Bronchial epithelial cell (primary cell): ENCODE measurements around the gene WHRN. TPM values are rescaled to one million over a fixed set of nuclear protein-coding genes. Genes with fewer than 3 reads are reported as not detected.

Source experiments
- DNase-seq: peaks from one replicate; pipeline ENCODE4 v3.0.0-alpha.2; 2010; ENCODE audit warnings: low read depth
- FAIRE-seq: peaks from 2 replicates; lab custom pipeline; 2011; peaks lifted over from hg19 to GRCh38; lab: Jason Lieb, UNC
- H3K27me3 ChIP-seq: 2 replicates; pipeline ENCODE4 v1.5.1; 2011; ENCODE audit warnings: low read length; ENCODE audit not compliant: control insufficient read depth, insufficient read depth
- H3K36me3 ChIP-seq: 2 replicates; pipeline ENCODE4 v1.5.1; 2011; ENCODE audit warnings: low read length; ENCODE audit not compliant: control insufficient read depth, insufficient read depth
- H3K4me3 ChIP-seq: 2 replicates; pipeline ENCODE4 v1.5.1; 2011; ENCODE audit warnings: mild to moderate bottlenecking, low read depth, low read length, control low read depth
- total RNA-seq: library from RNA; depleted of rRNA; stranded (reverse); fragments of >200 nt; gene quantifications from 2 replicates; pipeline ENCODE4 v1.2.1, GENCODE V29; 2014
- TF ChIP-seq, protein P1 (sequence below): IDR thresholded peaks from 2 replicates; pipeline ENCODE4 v1.5.1; 2011; ENCODE audit warnings: mild to moderate bottlenecking, moderate library complexity, low read length, control low read depth, inconsistent platforms; ENCODE audit not compliant: insufficient read depth, severe bottlenecking

WHRN gene
- total RNA-seq, 1 donor from 2014 or later, result 0.53 TPM

DNA sequence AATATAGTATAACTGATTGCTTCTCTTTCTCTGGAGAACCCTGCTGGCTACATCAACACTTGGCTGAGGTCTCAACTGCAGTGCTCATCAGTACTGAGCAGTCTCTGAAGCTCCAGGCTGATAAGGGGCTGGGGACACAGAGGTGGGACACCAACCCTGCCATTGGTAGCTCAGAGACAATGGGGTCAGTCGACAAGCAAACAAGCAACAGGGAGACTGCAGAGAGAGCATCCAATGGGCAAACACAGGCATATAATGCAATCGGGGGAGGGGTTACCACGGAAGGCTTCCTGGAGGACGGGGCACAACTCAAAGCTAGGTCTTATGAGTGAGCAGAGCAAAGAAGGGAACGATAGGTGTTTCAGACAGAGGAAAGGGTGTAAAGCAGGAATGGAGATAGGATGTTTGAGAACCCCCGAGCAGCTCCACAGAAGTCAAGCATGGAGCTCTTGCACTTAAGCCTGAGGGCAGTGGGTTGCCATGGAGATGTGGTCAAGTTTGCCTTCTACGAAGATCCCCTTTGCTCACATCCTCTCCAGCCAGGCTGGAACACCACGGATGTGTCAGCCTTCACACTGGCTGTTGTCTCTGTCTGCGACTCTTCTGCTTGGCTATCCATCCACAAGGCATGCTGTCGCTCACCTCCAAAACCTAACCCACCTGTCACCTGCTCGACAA, 96.0 kb downstream of the WHRN start:
- FAIRE-seq (peak; percentile 47), DNase-seq (peak; percentile 36)
- Histone ChIP-seq H3K27me3 (peaks cover 2% of the 10 kb centered on the region), H3K36me3 (no peaks in the 10 kb centered on the region), H3K4me3 (no peak overlapping the region)
- TF ChIP-seq, protein P1, sequence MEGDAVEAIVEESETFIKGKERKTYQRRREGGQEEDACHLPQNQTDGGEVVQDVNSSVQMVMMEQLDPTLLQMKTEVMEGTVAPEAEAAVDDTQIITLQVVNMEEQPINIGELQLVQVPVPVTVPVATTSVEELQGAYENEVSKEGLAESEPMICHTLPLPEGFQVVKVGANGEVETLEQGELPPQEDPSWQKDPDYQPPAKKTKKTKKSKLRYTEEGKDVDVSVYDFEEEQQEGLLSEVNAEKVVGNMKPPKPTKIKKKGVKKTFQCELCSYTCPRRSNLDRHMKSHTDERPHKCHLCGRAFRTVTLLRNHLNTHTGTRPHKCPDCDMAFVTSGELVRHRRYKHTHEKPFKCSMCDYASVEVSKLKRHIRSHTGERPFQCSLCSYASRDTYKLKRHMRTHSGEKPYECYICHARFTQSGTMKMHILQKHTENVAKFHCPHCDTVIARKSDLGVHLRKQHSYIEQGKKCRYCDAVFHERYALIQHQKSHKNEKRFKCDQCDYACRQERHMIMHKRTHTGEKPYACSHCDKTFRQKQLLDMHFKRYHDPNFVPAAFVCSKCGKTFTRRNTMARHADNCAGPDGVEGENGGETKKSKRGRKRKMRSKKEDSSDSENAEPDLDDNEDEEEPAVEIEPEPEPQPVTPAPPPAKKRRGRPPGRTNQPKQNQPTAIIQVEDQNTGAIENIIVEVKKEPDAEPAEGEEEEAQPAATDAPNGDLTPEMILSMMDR, result no peak

DNA sequence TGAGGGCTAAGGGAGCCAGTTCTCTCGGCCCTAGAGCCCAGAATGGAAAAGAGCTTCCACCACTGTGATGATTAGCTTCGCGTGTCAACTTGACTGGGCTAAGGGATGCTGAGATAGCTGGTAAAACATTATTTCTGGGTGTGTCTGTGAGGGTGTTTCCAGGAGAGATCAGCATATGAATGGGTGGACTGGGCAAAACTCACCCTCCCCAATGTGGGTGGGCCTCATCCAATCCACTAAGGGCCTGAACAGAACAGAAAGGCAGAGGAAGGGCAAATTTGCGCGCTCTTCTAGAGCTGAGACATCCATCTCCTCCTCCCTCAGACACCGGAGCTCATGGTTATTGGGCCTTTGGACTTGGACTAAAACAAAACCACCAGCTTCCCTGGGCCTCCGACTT, 96.6 kb downstream of the WHRN start:
- Histone ChIP-seq H3K36me3 (no peaks in the 10 kb centered on the region), H3K4me3 (no peak overlapping the region), H3K27me3 (peaks cover 2% of the 10 kb centered on the region)
- FAIRE-seq (no peak), DNase-seq (no peak)
- TF ChIP-seq, protein P1, result no peak

DNA sequence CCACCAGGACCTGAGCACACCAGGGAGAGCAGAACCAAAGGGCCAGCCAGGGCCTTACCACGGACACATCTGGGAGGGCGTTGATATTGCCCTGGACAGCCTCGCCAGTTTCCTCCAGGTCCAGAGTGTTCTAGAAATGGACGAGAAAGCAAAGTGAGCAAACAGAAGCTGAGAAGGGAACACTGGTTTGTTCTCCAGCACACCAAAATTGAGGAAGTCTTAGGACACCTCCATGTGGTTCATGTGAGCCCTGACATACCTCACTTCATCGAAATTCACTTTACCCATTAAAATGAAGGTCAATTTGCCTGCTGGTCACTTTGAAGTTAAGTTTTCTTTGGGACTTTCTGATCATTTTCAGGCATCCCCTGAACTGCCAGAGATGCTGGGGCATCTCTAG, 97.4 kb downstream of the WHRN start:
- Histone ChIP-seq H3K36me3 (no peaks in the 10 kb centered on the region), H3K4me3 (no peak overlapping the region), H3K27me3 (peaks cover 2% of the 10 kb centered on the region)
- DNase-seq, result no peak
- TF ChIP-seq, protein P1, result no peak
- peak; percentile 90 for FAIRE-seq

DNA sequence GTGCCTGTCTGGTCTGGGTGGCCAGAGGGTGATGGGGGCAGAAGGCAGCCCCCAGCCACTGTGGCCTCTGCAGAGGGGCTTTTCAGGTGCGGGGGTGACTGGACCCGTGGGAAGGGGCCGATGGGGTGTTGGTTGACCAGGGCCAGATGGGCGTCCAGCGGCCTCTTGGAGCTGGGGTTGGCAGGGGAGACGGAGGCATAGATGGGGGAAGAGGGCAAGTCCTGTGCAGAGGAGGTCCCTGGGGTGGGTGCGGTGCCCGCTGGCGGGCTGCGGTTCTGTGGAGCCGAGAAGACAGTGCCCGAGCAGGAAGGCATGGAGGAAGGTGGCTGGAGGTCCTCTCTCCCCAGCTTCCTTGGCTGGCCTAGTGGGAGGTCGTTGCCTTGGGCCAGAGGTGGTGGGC, 98.8 kb downstream of the WHRN start:
- TF ChIP-seq, protein P1, result no peak
- no peak for DNase-seq
- H3K27me3 ChIP-seq, result peaks cover 2% of the 10 kb centered on the region
- no peak for FAIRE-seq
- H3K4me3 ChIP-seq, result no peak overlapping the region
- no peaks in the 10 kb centered on the region for H3K36me3 ChIP-seq

DNA sequence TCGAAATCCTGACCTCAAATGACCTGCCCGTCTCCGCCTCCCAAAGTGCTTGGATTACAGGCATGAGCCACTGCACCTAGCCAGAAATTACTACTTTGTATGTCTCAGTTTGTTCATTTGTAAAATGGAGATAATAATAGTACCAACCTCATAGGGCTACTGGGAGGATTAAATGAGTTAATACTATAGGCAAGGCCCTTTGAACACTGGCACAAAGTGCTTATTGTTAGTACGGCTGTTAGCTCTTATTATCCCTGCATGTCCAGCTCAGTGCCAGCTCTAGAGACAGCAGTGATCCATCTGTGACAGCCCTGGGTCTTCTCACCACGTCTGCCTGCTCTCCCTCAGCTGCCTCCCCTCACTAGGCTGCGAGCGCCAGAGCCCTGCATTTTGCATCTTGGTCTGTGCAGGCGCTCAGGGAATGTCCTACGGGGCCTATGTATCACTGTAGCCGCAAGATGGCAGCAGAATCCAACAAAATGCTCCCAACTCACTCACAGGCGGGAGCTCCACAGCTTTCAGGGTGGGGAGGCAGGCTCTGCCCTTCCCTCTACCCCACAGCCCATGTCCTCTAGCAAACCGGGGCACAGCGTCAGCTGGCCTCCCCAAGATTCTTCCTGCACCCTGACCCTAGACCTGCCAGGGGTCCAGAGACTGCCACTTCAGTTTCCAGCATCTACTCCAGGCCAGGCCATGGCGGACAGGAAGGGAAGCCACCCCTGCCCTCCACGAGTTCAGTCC, 99.8 kb downstream of the WHRN start:
- Histone ChIP-seq H3K36me3 (no peaks in the 10 kb centered on the region), H3K4me3 (no peak overlapping the region), H3K27me3 (peaks cover 2% of the 10 kb centered on the region)
- TF ChIP-seq, protein P1, result peak; percentile 91
- peak; percentile 75 for FAIRE-seq
- peak; percentile 67 for DNase-seq

DNA sequence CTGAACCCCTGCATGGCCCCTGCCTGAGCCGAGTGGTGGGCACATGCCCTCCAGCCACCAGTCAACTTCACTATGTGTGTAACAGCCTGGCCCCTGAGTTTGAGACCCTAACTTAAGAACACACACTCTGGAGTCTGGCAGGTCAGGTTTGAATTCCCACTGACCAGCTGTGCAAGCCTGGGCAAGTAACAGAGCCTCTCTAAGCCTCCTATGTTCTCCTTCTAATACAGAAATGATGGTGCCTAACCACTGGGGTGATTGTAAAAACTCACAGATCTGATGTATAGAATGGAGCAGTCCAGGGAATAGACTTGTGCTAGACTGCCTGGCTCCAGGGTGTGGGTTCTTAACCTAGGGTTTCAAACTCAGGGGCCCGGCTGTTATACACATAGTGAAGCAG, 100.7 kb downstream of the WHRN start:
- Histone ChIP-seq H3K27me3 (peaks cover 2% of the 10 kb centered on the region), H3K4me3 (no peak overlapping the region), H3K36me3 (no peaks in the 10 kb centered on the region)
- TF ChIP-seq, protein P1, result no peak
- peak; percentile 23 for FAIRE-seq
- DNase-seq, result peak; percentile 63
